ENCODE results near the gene GAL3ST1.

DNA sequence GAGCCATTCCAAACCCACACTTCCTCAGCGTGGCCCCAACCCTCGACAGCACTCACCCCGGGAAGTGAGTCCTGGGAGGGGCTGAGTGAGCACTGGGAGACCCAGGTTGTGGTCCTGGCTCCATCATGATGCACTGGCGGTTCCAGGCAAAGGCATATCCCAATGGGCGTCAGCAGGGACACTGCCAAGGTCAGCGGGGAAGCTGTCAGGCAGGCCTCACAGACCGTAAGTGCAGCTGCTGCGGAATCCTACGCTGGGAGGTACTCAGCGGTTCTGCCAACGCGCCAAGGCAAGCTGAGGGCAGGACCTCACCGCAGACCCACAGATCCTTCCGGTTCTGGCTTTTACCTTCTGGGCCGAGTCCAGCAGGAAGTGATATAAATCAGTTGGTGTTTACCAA is 1.4 kb upstream of the GAL3ST1 start:
- TF ChIP-seq, protein P1, sequence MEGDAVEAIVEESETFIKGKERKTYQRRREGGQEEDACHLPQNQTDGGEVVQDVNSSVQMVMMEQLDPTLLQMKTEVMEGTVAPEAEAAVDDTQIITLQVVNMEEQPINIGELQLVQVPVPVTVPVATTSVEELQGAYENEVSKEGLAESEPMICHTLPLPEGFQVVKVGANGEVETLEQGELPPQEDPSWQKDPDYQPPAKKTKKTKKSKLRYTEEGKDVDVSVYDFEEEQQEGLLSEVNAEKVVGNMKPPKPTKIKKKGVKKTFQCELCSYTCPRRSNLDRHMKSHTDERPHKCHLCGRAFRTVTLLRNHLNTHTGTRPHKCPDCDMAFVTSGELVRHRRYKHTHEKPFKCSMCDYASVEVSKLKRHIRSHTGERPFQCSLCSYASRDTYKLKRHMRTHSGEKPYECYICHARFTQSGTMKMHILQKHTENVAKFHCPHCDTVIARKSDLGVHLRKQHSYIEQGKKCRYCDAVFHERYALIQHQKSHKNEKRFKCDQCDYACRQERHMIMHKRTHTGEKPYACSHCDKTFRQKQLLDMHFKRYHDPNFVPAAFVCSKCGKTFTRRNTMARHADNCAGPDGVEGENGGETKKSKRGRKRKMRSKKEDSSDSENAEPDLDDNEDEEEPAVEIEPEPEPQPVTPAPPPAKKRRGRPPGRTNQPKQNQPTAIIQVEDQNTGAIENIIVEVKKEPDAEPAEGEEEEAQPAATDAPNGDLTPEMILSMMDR (IDR thresholded peaks at IDR 0.05), result no peak
- TF ChIP-seq POLR2A (IDR thresholded peaks at IDR 0.05) (no peak), EP300 (IDR thresholded peaks at IDR 0.05) (no peak)

Data from ovary (tissue), 3 donors.